PFSK-1 (cell line): ENCODE data around the gene TUBB.

Experiments
- POLR2AphosphoS5 ChIP-seq: IDR thresholded peaks from 2 replicates; pipeline ENCODE4 v1.6.1; 2012; ENCODE audit warnings: low read depth, mild to moderate bottlenecking, control low read depth, low read length, moderate library complexity
- SIN3A ChIP-seq: IDR thresholded peaks from 2 replicates; pipeline ENCODE4 v1.6.1; 2012; ENCODE audit warnings: mild to moderate bottlenecking, low read length, moderate library complexity, borderline replicate concordance; ENCODE audit not compliant: insufficient read depth
- TAF1 ChIP-seq: IDR thresholded peaks from 2 replicates; pipeline ENCODE4 v1.6.1; 2012; ENCODE audit warnings: low read length, control low read depth, borderline replicate concordance; ENCODE audit not compliant: insufficient read depth
- TF ChIP-seq, protein P1 (sequence below), 2 experiments: IDR thresholded peaks; 2 replicates each; pipeline versions ENCODE4 v1.6.1 to v1.8.0; 2011 to 2012; ENCODE audit warnings: low read depth in 2 of 2, low read length in 2 of 2, control low read depth in 1 of 2, inconsistent platforms in 1 of 2, mild to moderate bottlenecking in 1 of 2, moderate library complexity in 1 of 2; ENCODE audit not compliant: insufficient read depth in 1 of 2

GRCh38 chr6:30703821-30704220 is 16.3 kb upstream of the TUBB start:
- TF ChIP-seq, protein P1, sequence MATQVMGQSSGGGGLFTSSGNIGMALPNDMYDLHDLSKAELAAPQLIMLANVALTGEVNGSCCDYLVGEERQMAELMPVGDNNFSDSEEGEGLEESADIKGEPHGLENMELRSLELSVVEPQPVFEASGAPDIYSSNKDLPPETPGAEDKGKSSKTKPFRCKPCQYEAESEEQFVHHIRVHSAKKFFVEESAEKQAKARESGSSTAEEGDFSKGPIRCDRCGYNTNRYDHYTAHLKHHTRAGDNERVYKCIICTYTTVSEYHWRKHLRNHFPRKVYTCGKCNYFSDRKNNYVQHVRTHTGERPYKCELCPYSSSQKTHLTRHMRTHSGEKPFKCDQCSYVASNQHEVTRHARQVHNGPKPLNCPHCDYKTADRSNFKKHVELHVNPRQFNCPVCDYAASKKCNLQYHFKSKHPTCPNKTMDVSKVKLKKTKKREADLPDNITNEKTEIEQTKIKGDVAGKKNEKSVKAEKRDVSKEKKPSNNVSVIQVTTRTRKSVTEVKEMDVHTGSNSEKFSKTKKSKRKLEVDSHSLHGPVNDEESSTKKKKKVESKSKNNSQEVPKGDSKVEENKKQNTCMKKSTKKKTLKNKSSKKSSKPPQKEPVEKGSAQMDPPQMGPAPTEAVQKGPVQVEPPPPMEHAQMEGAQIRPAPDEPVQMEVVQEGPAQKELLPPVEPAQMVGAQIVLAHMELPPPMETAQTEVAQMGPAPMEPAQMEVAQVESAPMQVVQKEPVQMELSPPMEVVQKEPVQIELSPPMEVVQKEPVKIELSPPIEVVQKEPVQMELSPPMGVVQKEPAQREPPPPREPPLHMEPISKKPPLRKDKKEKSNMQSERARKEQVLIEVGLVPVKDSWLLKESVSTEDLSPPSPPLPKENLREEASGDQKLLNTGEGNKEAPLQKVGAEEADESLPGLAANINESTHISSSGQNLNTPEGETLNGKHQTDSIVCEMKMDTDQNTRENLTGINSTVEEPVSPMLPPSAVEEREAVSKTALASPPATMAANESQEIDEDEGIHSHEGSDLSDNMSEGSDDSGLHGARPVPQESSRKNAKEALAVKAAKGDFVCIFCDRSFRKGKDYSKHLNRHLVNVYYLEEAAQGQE (IDR thresholded peaks at IDR 0.05; ENCODE audit: insufficient read depth in 1 of 2, low read depth in 2 of 2, low read length in 2 of 2): no peak
- TF ChIP-seq POLR2AphosphoS5: no peak
- TF ChIP-seq TAF1: no peak
- no peak for TF ChIP-seq SIN3A
